Naive B cell (primary cell): ENCODE results near the gene SUN1. TPM values are rescaled to one million over a fixed set of nuclear protein-coding genes. Genes with fewer than 3 reads are reported as not detected.
"Not testable (repeated sequence)": the region's sequence is repeated elsewhere in the genome, so short reads cannot be mapped to it uniquely, and the experiment has no call there.

Source experiments
- ATAC-seq, 2 donors: fragments of 150-1000 bp; cut with Tn5 transposase; 2 replicates each; pipeline ENCODE4 v1.10.0; 2021; ENCODE audit warnings: low read depth in 2 of 2, mild to moderate bottlenecking in 2 of 2, moderate library complexity in 2 of 2
- DNase-seq: peaks from one replicate; pipeline ENCODE4 v3.0.0; 2022
- H3K27ac Mint-ChIP-seq, 6 donors: one replicate each; pipeline ENCODE4 v1.8.0; 2020 to 2022; ENCODE audit warnings: mild to moderate bottlenecking in 6 of 6, mixed read lengths in 6 of 6, moderate library complexity in 5 of 6, inconsistent platforms in 2 of 6
- H3K27me3 Mint-ChIP-seq, 3 donors: one replicate each; pipeline ENCODE4 v1.8.0; 2021 to 2022; ENCODE audit warnings: mixed read lengths in 3 of 3, mild to moderate bottlenecking in 1 of 3
- H3K36me3 Mint-ChIP-seq, 2 donors: one replicate each; pipeline ENCODE4 v1.8.0; 2020 to 2022; ENCODE audit warnings: mixed read lengths in 2 of 2, inconsistent platforms in 1 of 2, mild to moderate bottlenecking in 1 of 2
- H3K4me1 Mint-ChIP-seq, 3 donors: one replicate each; pipeline ENCODE4 v1.8.0; 2020 to 2022; ENCODE audit warnings: mixed read lengths in 3 of 3, inconsistent platforms in 1 of 3, mild to moderate bottlenecking in 1 of 3, moderate library complexity in 1 of 3
- H3K4me3 Mint-ChIP-seq, 8 donors: one replicate each; pipeline ENCODE4 v1.8.0; 2020 to 2022; ENCODE audit warnings: mild to moderate bottlenecking in 8 of 8, mixed read lengths in 8 of 8, moderate library complexity in 8 of 8, inconsistent platforms in 2 of 8
- H3K9me3 Mint-ChIP-seq, 7 donors: one replicate each; pipeline ENCODE4 v1.8.0; 2020 to 2022; ENCODE audit warnings: mixed read lengths in 7 of 7, mild to moderate bottlenecking in 5 of 7, inconsistent platforms in 2 of 7, moderate library complexity in 1 of 7
- polyA plus RNA-seq, 6 donors: library from polyadenylated mRNA; unstranded; fragments of 300-500 nt; fragmentation: Illumina TruSeq; gene quantifications; one replicate each; pipeline ENCODE4 v1.2.3, GENCODE V29; 2021; ENCODE audit warnings: low read depth in 6 of 6

The SUN1 gene
- polyA plus RNA-seq, 6 donors from 2014 or later = 38.9 to 93.6 (median 45.5) TPM

- no peaks in the 10 kb centered on the region for H3K27me3 Mint-ChIP-seq
- H3K4me1 Mint-ChIP-seq = peaks cover 0 to 4% (median 0%) of the 10 kb centered on the region in 3 donors
- H3K27ac Mint-ChIP-seq = no peak overlapping the region
- H3K9me3 Mint-ChIP-seq = no peaks in the 10 kb centered on the region
- no peak for ATAC-seq
- H3K4me3 Mint-ChIP-seq = peak overlapping the region in 1 of 8 donors; percentile 16
- peaks cover 25 to 27% of the 10 kb centered on the region in 2 donors for H3K36me3 Mint-ChIP-seq
- DNase-seq = no peak
These were observed 13.5 kb downstream of the SUN1 start for GRCh38 chr7:845731-846130.

GRCh38 chr7:846958-847650 lies 14.8 kb downstream of the SUN1 start:
- H3K36me3 Mint-ChIP-seq = peaks cover 20 to 23% of the 10 kb centered on the region in 2 donors
- not testable (repeated sequence) for H3K9me3 Mint-ChIP-seq, DNase-seq, H3K27ac Mint-ChIP-seq, H3K27me3 Mint-ChIP-seq, H3K4me3 Mint-ChIP-seq, H3K4me1 Mint-ChIP-seq, ATAC-seq

GRCh38 chr7:847728-848127 lies 15.5 kb downstream of the SUN1 start:
- not testable (repeated sequence) for ATAC-seq, H3K27me3 Mint-ChIP-seq, H3K4me1 Mint-ChIP-seq, H3K9me3 Mint-ChIP-seq, DNase-seq, H3K27ac Mint-ChIP-seq, H3K4me3 Mint-ChIP-seq
- H3K36me3 Mint-ChIP-seq = peaks cover 17 to 18% of the 10 kb centered on the region in 2 donors

GRCh38 chr7:849145-849544 lies 16.9 kb downstream of the SUN1 start:
- Mint-ChIP-seq H3K4me1 (no peaks in the 10 kb centered on the region), H3K27me3 (no peaks in the 10 kb centered on the region), H3K27ac (no peak overlapping the region), H3K4me3 (no peak overlapping the region), H3K9me3 (no peaks in the 10 kb centered on the region), H3K36me3 (peaks cover 15 to 25% of the 10 kb centered on the region in 2 donors)
- ATAC-seq (no peak), DNase-seq (no peak)

- Mint-ChIP-seq H3K27ac (no peak overlapping the region), H3K4me3 (no peak overlapping the region), H3K36me3 (peaks cover 15 to 25% of the 10 kb centered on the region in 2 donors), H3K27me3 (no peaks in the 10 kb centered on the region), H3K9me3 (no peaks in the 10 kb centered on the region), H3K4me1 (no peaks in the 10 kb centered on the region)
- no peak for DNase-seq
- ATAC-seq = no peak
These were observed 17.5 kb downstream of the SUN1 start for GRCh38 chr7:849781-850180.

GRCh38 chr7:851204-851603 lies 18.9 kb downstream of the SUN1 start:
- DNase-seq (no peak), ATAC-seq (no peak)
- Mint-ChIP-seq H3K9me3 (no peaks in the 10 kb centered on the region), H3K36me3 (peaks cover 13 to 18% of the 10 kb centered on the region in 2 donors), H3K27ac (no peak overlapping the region), H3K4me1 (no peaks in the 10 kb centered on the region), H3K27me3 (no peaks in the 10 kb centered on the region), H3K4me3 (no peak overlapping the region)

- no peak for ATAC-seq
- Mint-ChIP-seq H3K4me3 (no peak overlapping the region), H3K9me3 (no peaks in the 10 kb centered on the region), H3K36me3 (peaks cover 14 to 18% of the 10 kb centered on the region in 2 donors), H3K27me3 (no peaks in the 10 kb centered on the region), H3K4me1 (no peaks in the 10 kb centered on the region), H3K27ac (no peak overlapping the region)
- DNase-seq = no peak
These were observed 21.3 kb downstream of the SUN1 start for GRCh38 chr7:853366-854117.

- no peaks in the 10 kb centered on the region for H3K4me1 Mint-ChIP-seq
- DNase-seq (no peak), ATAC-seq (no peak)
- no peaks in the 10 kb centered on the region for H3K27me3 Mint-ChIP-seq
- no peak overlapping the region for H3K27ac Mint-ChIP-seq
- H3K4me3 Mint-ChIP-seq = no peak overlapping the region
- H3K36me3 Mint-ChIP-seq = peaks cover 13 to 15% of the 10 kb centered on the region in 2 donors
- no peaks in the 10 kb centered on the region for H3K9me3 Mint-ChIP-seq
These were observed 22.0 kb downstream of the SUN1 start for GRCh38 chr7:854118-854775.

- Mint-ChIP-seq H3K4me1 (no peaks in the 10 kb centered on the region), H3K36me3 (peaks cover 17% of the 10 kb centered on the region in 2 donors), H3K9me3 (no peaks in the 10 kb centered on the region), H3K27ac (no peak overlapping the region), H3K27me3 (no peaks in the 10 kb centered on the region), H3K4me3 (no peak overlapping the region)
- DNase-seq = no peak
- no peak for ATAC-seq
These were observed 23.6 kb downstream of the SUN1 start for GRCh38 chr7:855686-856369.

- Mint-ChIP-seq H3K36me3 (peaks cover 24 to 25% of the 10 kb centered on the region in 2 donors), H3K4me1 (no peaks in the 10 kb centered on the region), H3K27me3 (no peaks in the 10 kb centered on the region), H3K9me3 (no peaks in the 10 kb centered on the region), H3K4me3 (no peak overlapping the region), H3K27ac (no peak overlapping the region)
- ATAC-seq = no peak
- no peak for DNase-seq
These were observed 24.3 kb downstream of the SUN1 start for GRCh38 chr7:856444-857095.

GRCh38 chr7:857661-858060 lies 25.4 kb downstream of the SUN1 start:
- H3K4me3 Mint-ChIP-seq = no peak overlapping the region
- no peak for ATAC-seq
- H3K27me3 Mint-ChIP-seq = no peaks in the 10 kb centered on the region
- no peaks in the 10 kb centered on the region for H3K9me3 Mint-ChIP-seq
- peaks cover 25 to 30% of the 10 kb centered on the region in 2 donors for H3K36me3 Mint-ChIP-seq
- no peaks in the 10 kb centered on the region for H3K4me1 Mint-ChIP-seq
- DNase-seq = no peak
- H3K27ac Mint-ChIP-seq = no peak overlapping the region

GRCh38 chr7:859359-860030 lies 27.2 kb downstream of the SUN1 start:
- DNase-seq (no peak), ATAC-seq (no peak)
- peaks cover 22 to 28% of the 10 kb centered on the region in 2 donors for H3K36me3 Mint-ChIP-seq
- no peaks in the 10 kb centered on the region for H3K9me3 Mint-ChIP-seq
- no peak overlapping the region for H3K4me3 Mint-ChIP-seq
- no peaks in the 10 kb centered on the region for H3K27me3 Mint-ChIP-seq
- peak overlapping the region in 1 of 6 donors; percentile 85 for H3K27ac Mint-ChIP-seq
- no peaks in the 10 kb centered on the region for H3K4me1 Mint-ChIP-seq
